ENCODE data around the gene SLC39A12. TPM values are rescaled to one million over a fixed set of nuclear protein-coding genes. Genes with fewer than 3 reads are reported as not detected.

The SLC39A12 gene
- total and polyA plus RNA-seq, 2 of the 13 experiments (the other 11 are each of a cell fraction or from before 2014, with no cell fraction given), result not detected

GRCh38 chr10:18059826-18060559, 108.3 kb downstream of the SLC39A12 start:
- Histone ChIP-seq H2AFZ (ENCODE audit: low read length) (no peak overlapping the region), H3K9me3 (ENCODE audit: low read length) (peaks cover 1% of the 10 kb centered on the region; the same call in 1 of the 2 replicates), H3K79me2 (ENCODE audit: insufficient read depth, low read length) (no peaks in the 10 kb centered on the region), H3K27me3 (ENCODE audit: control insufficient read depth in 1 of 2, insufficient read depth in 2 of 2, low read length in 2 of 2) (no peaks in the 10 kb centered on the region; a peak in 1 of 5 replicates), H3K4me2 (ENCODE audit: low read depth, low read length) (no peak overlapping the region), H3K4me1 (ENCODE audit: insufficient read depth, low read length) (no peaks in the 10 kb centered on the region), H3K36me3 (replicated peaks in 1 of 2; ENCODE audit: control insufficient read depth in 1 of 2, insufficient read depth in 2 of 2, low read length in 2 of 2) (no peaks in the 10 kb centered on the region), H3K27ac (ENCODE audit: extremely low read length, insufficient read depth, low read length) (no peak overlapping the region), H3K4me3 (replicated peaks in 1 of 3; ENCODE audit: insufficient read depth in 1 of 3, low read depth in 2 of 3, low read length in 3 of 3) (no peak overlapping the region), H3K9ac (ENCODE audit: insufficient read depth, low read depth, low read length) (no peak overlapping the region), H4K20me1 (ENCODE audit: insufficient read depth, low read length) (no peaks in the 10 kb centered on the region; the same call in 1 of the 2 replicates)
- no TSS peak for BruUV-seq (replicated peaks)
- in situ Hi-C loops (cut with HindIII; ENCODE audit: extremely low pct_ligation_motif_present, low pct_unique_long_range_greater_than_20kb) (no loop called here), intact Hi-C loops (cut with micrococcal nuclease; ENCODE audit: unreplicated experiment) (no loop called here)
- no peak for FAIRE-seq
- WGBS (ENCODE audit: low lambda C conversion rate), result 48% methylated on average over 19 of the region's 19 CpGs
- ATAC-seq, result no peak
- TF ChIP-seq SMC3 (IDR thresholded peaks at IDR 0.05; ENCODE audit: low read length) (no peak), DMAP1 (CRISPR knock-in tag; IDR thresholded peaks at IDR 0.05) (no peak), JARID2 (CRISPR knock-in tag; IDR thresholded peaks at IDR 0.05; ENCODE audit: insufficient replicate concordance) (no peak), ZNF335 (CRISPR knock-in tag; IDR thresholded peaks at IDR 0.05) (no peak), TFDP2 (CRISPR knock-in tag; IDR thresholded peaks at IDR 0.05) (no peak), RXRB (CRISPR knock-in tag; IDR thresholded peaks at IDR 0.05; ENCODE audit: borderline replicate concordance) (no peak), ZNF543 (CRISPR knock-in tag; IDR thresholded peaks at IDR 0.05) (no peak), ZNF784 (CRISPR knock-in tag; IDR thresholded peaks at IDR 0.05; ENCODE audit: borderline replicate concordance) (no peak), ZNF562 (CRISPR knock-in tag; IDR thresholded peaks at IDR 0.05; ENCODE audit: borderline replicate concordance) (no peak), ZNF253 (CRISPR knock-in tag; IDR thresholded peaks at IDR 0.05; ENCODE audit: borderline replicate concordance) (no peak), NONO (IDR thresholded peaks at IDR 0.05) (no peak), NONO (CRISPR knock-in tag; conservative IDR thresholded peaks at IDR 0.05) (no peak), TRIM24 (CRISPR knock-in tag; IDR thresholded peaks at IDR 0.05) (no peak), ZNF629 (CRISPR knock-in tag; conservative IDR thresholded peaks at IDR 0.05) (no peak)
- ChIA-PET POLR2A (no interaction called here), CTCF (ENCODE audit: low intra/inter-chr PET ratio, low total read pairs) (no interaction called here)
- no peak for DNase-seq (ENCODE audit: low spot score)

Measured in HepG2 (cell line).